Astrocyte of the cerebellum (primary cell): ENCODE results near the gene ATXN7L1.

Experiments used
- DNase-seq: peaks from one replicate; pipeline ENCODE4 v3.0.0-alpha.2; 2011; ENCODE audit warnings: low read depth
- H3K4me3 ChIP-seq: 2 replicates; pipeline ENCODE4 v1.5.1; 2011; ENCODE audit warnings: mild to moderate bottlenecking, low read depth, low read length, moderate library complexity
- CTCF ChIP-seq: IDR thresholded peaks from 2 replicates; pipeline ENCODE4 v1.5.1; 2012; ENCODE audit warnings: low read length, low read depth, moderate library complexity, mild to moderate bottlenecking; ENCODE audit errors: missing control alignments
- in situ Hi-C: cut with HindIII; loops from 2 replicates; pipeline ENCODE4 v1.10.0; 2017; ENCODE audit warnings: low sequenced_read_pairs

The ATXN7L1 gene

GRCh38 chr7:105776986-105777910, 99.2 kb downstream of the ATXN7L1 start:
- in situ Hi-C loops, result no loop called here
- TF ChIP-seq CTCF, result no peak
- no peak overlapping the region for H3K4me3 ChIP-seq
- DNase-seq, result no peak

GRCh38 chr7:105776068-105776790, 100.2 kb downstream of the ATXN7L1 start:
- no peak for TF ChIP-seq CTCF
- DNase-seq, result peak; percentile 100
- H3K4me3 ChIP-seq, result no peak overlapping the region
- in situ Hi-C loops, result no loop called here

- no peak for DNase-seq
- in situ Hi-C loops, result no loop called here
- H3K4me3 ChIP-seq, result no peak overlapping the region
- no peak for TF ChIP-seq CTCF
Measured at GRCh38 chr7:105775580-105775979, 100.8 kb downstream of the ATXN7L1 start.

- in situ Hi-C loops, result loop anchor here (5.0 to 25.0 kb wide), 2 partner anchors 239 to 384 kb away; no protein-coding TSS in a partner anchor
- no peak overlapping the region for H3K4me3 ChIP-seq
- no peak for DNase-seq
- no peak for TF ChIP-seq CTCF
Measured at GRCh38 chr7:105773030-105773460, 103.4 kb downstream of the ATXN7L1 start.

DNA sequence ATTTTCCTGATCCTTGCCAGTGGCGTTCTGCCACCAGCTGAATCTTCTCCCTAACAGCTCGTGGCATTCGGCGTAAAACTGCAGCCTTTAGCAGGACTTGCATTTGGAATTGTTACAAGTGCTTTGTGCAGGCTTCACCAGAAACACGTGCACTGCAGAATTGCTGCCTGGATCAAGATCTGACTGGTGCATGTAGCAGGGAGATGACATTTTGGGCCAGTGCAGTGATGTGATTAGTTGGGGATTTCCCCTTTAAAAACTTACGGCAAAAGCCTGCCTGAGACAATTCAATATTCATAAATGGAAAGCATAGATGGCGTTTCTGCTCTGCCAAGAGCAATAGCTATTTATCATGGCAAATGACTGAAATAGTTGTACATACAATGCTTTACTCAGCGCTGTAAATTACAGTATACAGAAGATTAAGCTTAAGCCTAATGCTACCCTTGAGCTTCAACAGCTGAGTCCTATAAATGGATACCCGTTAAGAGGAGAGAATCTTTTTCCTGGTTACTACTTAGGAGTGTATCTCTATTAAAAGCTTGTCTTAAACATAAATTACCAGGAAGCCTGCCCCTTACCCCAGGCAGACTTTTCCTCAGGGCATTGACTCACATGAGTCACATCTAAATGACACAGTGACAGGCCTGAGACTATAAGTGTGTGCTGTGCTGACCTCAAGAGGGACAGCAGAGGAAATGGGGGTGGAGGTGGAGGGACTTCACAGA, 106.3 kb downstream of the ATXN7L1 start:
- H3K4me3 ChIP-seq, result no peak overlapping the region
- no peak for DNase-seq
- TF ChIP-seq CTCF, result no peak
- in situ Hi-C loops, result loop anchor here (5.0 to 25.0 kb wide), 2 partner anchors 242 to 387 kb away; no protein-coding TSS in a partner anchor

GRCh38 chr7:105768898-105769507, 107.4 kb downstream of the ATXN7L1 start:
- in situ Hi-C loops, result loop anchor here (25.0 kb wide), 1 partner anchor 243 kb away; no protein-coding TSS in a partner anchor
- TF ChIP-seq CTCF, result no peak
- H3K4me3 ChIP-seq, result no peak overlapping the region
- no peak for DNase-seq
